ENCODE measurements around the gene RGL2.

GRCh38 chr6:33249732-33250630 is 48.8 kb downstream of the RGL2 start:
- TF ChIP-seq CTCF (IDR thresholded peaks at IDR 0.05) = no peak
- TF ChIP-seq ZFX (IDR thresholded peaks at IDR 0.05; ENCODE audit: borderline replicate concordance) = no peak
